IPS-NIHi7 (cell line): ENCODE measurements around the gene CD247.

ENCODE experiments used
- DNase-seq: peaks from one replicate; pipeline ENCODE4 v3.0.0; 2012; ENCODE audit warnings: mixed read lengths; ENCODE audit errors: extremely low spot score

CD247 gene

GRCh38 chr1:167489571-167490340 is 28.6 kb downstream of the CD247 start:
- DNase-seq, result peak; percentile 80

DNA sequence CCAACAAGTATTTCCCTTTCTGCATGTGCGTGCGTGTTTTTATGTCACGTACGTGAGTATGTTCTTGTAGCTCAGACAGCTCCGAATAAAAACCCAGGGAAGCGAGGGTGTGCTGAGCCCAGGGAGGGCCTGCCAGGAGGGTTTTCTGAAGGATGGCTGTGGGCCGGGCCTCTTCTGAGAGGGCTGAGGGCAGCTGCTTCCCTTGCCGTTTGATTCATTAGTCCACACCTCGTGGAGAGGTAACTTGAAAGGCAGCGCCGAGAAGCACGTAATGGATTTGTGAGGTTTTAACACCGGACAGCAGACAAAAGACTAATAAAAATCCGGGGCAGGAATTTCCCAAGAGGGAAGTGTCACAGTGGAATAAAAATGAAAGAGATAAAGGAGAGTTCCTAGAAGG is 29.5 kb downstream of the CD247 start:
- DNase-seq, result no peak

- no peak for DNase-seq
These were observed 30.7 kb downstream of the CD247 start for GRCh38 chr1:167487614-167488013.

GRCh38 chr1:167486090-167486824 is 32.1 kb downstream of the CD247 start:
- DNase-seq, result no peak

DNA sequence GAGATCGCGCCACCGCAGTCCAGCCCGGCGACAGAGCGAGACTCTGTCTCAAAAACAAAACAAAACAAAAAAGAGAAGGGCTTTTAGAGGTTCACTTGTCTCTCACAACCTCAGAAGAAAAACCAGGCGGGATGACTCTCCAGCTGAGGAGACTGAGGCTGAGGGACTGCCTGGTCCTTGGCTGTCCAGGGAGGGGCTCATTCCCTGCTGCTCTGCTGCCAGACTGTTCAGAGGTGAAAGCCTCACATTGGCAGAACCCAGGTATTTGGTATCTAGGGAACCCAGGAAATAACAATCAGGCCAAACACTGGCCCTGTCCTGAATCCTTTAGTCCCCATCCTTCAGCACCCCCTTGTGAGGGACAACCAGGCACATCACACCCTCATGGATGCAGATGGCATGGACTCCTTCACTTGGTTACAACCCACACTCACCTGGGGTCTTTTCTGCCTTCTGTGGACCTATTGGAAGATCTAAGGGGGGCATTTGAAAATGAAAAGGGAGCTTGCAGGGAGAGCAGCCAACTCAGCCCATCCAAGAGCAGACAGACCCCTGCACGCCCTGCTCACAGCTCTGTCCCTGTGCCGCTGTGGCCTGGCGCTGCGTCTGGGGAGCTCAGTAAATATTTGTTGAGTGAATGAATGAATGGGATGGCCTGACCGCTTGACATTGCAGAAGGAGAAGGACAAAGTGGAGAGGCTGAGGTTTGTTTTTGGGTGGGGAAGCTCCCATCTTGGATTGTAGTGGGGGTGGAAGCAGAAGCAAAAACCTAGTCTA is 33.4 kb downstream of the CD247 start:
- DNase-seq, result no peak

- no peak for DNase-seq
These were observed 34.5 kb downstream of the CD247 start for GRCh38 chr1:167483790-167484189.

DNA sequence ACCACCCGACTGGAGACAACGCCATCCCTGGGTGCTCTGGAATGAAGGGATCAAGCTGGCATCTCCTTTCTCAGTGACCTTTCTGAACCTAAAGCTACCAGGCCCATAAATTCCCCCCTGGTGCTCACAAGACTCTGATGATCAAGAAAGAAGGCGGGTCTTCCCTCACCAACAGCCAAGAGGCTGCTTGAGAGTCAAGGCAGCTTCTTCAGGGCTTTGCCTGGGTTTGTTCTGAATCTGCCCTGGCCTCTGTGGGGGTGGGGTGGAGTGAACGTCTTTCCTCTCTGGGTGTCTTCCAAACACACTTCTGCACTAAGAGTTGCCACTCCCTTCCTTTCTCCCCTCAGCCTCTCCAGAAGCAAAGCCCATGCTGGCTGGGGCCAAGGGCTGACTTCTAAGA is 36.1 kb downstream of the CD247 start:
- DNase-seq, result no peak

DNA sequence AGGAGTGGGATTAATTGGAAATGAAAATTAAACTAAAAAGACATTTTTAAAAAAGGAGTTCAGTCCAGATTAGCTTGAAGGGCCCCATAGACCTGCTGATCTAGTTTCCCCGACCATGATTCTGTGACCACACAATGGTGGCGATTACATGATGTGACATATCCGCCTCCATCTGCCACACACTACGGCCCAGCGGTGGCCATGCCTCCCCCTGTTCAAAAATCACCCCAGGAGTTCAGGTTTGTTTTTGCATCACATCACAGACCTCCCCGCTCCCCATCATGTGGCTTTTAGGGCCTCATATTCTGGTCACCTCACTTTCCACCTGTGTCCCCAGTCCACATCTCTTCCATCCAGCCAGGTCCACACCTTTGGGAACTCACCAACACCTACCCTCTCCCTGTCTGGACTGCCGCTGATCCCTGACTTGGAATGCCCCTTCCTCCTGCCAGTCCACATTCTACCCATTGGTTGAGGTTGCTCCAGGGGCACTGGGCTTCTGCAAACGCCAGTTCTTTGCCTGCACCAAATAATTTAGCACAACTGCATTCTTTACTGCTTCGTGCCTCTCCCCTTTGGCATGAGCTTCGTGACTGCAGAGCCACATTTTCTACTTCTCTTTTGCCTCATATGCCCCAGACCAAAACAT is 38.9 kb downstream of the CD247 start:
- no peak for DNase-seq

GRCh38 chr1:167477986-167478385 is 40.3 kb downstream of the CD247 start:
- DNase-seq, result no peak

- no peak for DNase-seq
These were observed 42.3 kb downstream of the CD247 start for GRCh38 chr1:167476061-167476460.

- no peak for DNase-seq
These were observed 44.1 kb downstream of the CD247 start for GRCh38 chr1:167474191-167474641.

- DNase-seq, result no peak
These were observed 44.6 kb downstream of the CD247 start for GRCh38 chr1:167473761-167474160.

DNA sequence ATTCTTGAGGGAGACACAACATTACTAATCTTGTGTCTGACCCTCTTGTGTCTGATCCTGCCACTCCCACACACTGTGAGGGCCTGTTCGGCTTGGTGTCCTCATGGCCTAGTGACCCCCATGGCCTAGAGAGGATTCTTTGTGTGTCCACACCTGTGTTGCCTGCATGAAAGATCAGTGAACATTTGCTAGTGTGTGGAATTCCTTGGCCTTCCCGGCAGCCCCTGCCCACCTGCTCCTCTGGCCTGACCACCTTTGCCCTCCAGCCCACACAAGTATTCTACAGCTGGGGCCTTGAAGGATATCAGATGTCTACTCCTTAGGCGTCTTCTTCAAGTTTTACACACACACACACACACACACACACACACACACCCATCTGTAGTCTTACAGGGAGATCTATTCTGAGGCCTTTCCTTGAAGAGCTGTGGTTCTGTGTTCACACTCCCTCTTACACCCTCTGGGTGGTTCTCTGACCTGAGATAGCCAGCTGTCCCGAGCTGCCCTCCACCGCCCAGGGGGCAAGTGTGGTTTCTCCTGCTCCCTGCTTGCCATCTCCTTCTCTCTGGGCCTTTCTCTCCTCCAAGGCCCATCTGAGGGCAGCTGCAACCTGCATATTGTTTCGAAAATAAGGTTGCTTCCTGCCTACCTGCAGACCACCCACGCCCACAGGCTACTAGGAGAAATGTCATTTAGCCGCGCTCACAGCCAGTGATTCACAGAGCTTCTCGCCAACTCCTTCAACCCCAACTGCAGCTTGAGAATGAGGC is 45.4 kb downstream of the CD247 start:
- no peak for DNase-seq

- DNase-seq, result no peak
These were observed 46.8 kb downstream of the CD247 start for GRCh38 chr1:167471568-167471967.

DNA sequence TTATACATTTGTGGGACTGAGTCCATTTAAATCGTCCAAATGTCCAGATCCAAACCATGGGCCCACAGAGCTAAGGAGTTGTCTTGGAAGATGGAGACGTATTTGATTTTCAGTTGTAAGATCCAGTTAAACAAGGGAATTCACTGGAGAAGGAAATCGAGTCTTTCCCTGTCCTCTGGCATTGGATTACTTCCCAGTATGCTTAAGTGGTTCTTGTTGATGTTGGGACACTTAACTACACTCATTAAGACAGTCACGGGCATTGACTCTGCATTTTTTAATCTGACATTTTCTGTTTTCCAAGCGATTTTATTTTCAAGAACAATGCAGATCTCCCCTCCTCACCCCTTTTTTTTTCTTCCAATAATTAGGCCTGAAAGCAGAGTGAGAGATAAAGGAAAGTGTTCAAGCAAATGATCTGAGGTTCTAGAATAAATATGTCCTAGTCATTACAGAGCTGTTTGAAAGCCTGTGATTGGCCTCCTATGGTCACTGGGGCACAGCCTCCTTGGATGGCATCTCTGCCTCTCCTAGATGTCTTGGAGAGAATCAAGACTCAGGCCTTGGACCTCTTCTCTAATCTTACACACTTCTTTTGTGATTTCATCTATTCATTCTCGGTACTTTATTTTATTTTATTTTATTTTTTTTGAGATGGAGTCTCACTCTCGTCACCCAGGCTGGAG is 48.9 kb downstream of the CD247 start:
- DNase-seq, result no peak

GRCh38 chr1:167467752-167468151 is 50.6 kb downstream of the CD247 start:
- no peak for DNase-seq

GRCh38 chr1:167467126-167467710 is 51.1 kb downstream of the CD247 start:
- DNase-seq, result peak; percentile 64

- DNase-seq, result no peak
These were observed 52.6 kb downstream of the CD247 start for GRCh38 chr1:167465743-167466142.

DNA sequence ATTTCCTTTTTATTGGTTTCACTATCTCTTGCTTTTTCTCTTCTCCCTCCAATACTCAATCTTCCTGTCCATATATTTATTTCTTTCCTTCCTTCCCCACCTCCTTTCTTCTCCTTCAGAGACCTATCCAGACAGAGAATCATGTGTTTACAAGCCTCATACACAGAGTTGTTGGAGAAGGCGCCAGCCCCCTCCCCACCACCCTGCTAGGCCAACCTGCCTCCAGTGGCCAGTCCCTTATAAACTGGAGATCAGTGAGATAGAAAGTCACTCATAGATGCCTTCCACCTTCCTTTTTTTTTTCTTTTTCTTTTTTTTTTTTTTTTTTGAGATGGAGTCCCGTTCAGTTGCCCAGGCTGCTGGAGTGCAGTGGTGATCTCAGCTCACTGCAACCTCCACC is 53.3 kb downstream of the CD247 start:
- no peak for DNase-seq
